Measurements from ENCODE around the gene C17orf113.

Gene C17orf113

GRCh38 chr17:42072323-42073187, 22.2 kb upstream of the C17orf113 start:
- no peak for DNase-seq (ENCODE audit: low read depth in 2 of 2)

- DNase-seq (ENCODE audit: low read depth in 2 of 2): no peak
These were observed 21.4 kb upstream of the C17orf113 start for GRCh38 chr17:42071810-42072209.

GRCh38 chr17:42068979-42069378, 18.6 kb upstream of the C17orf113 start:
- DNase-seq (ENCODE audit: low read depth in 2 of 2): no peak

GRCh38 chr17:42067371-42068091, 17.1 kb upstream of the C17orf113 start:
- DNase-seq (ENCODE audit: low read depth in 2 of 2): peak; percentile 63 to 69

GRCh38 chr17:42065201-42065600, 14.8 kb upstream of the C17orf113 start:
- no peak for DNase-seq (ENCODE audit: low read depth in 2 of 2)

- no peak for DNase-seq (ENCODE audit: low read depth in 2 of 2)
These were observed 12.3 kb upstream of the C17orf113 start for GRCh38 chr17:42062681-42063080.

GRCh38 chr17:42061646-42062487, 11.5 kb upstream of the C17orf113 start:
- DNase-seq (ENCODE audit: low read depth in 2 of 2): no peak

- DNase-seq (ENCODE audit: low read depth in 2 of 2): no peak
These were observed 9.8 kb upstream of the C17orf113 start for GRCh38 chr17:42060231-42060630.

- DNase-seq (ENCODE audit: low read depth in 2 of 2): no peak
These were observed 9.4 kb upstream of the C17orf113 start for GRCh38 chr17:42059815-42060214.

- no peak for DNase-seq (ENCODE audit: low read depth in 2 of 2)
These were observed 7.7 kb upstream of the C17orf113 start for GRCh38 chr17:42058063-42058462.

GRCh38 chr17:42056635-42057034, 6.2 kb upstream of the C17orf113 start:
- no peak for DNase-seq (ENCODE audit: low read depth in 2 of 2)

- no peak for DNase-seq (ENCODE audit: low read depth in 2 of 2)
These were observed 5.1 kb upstream of the C17orf113 start for GRCh38 chr17:42055496-42055895.

GRCh38 chr17:42055027-42055426, 4.6 kb upstream of the C17orf113 start:
- DNase-seq (ENCODE audit: low read depth in 2 of 2): no peak

GRCh38 chr17:42053731-42054500, 3.5 kb upstream of the C17orf113 start:
- DNase-seq (ENCODE audit: low read depth in 2 of 2): no peak

GRCh38 chr17:42052346-42052877, 2.0 kb upstream of the C17orf113 start:
- DNase-seq (ENCODE audit: low read depth in 2 of 2): no peak

GRCh38 chr17:42051645-42052044, 1.2 kb upstream of the C17orf113 start:
- no peak for DNase-seq (ENCODE audit: low read depth in 2 of 2)

- DNase-seq (ENCODE audit: low read depth in 2 of 2): no peak
These were observed 606 bp upstream of the C17orf113 start for GRCh38 chr17:42051013-42051400.

GRCh38 chr17:42049834-42050392, 488 bp downstream of the C17orf113 start:
- no peak for DNase-seq (ENCODE audit: low read depth in 2 of 2)

GRCh38 chr17:42047343-42047742, 3.1 kb downstream of the C17orf113 start:
- DNase-seq (ENCODE audit: low read depth in 2 of 2): no peak

GRCh38 chr17:42045719-42046118, 4.7 kb downstream of the C17orf113 start:
- no peak for DNase-seq (ENCODE audit: low read depth in 2 of 2)

Measured in stimulated activated CD4-positive, alpha-beta T cell treated with anti-CD3 and anti-CD28 coated beads, Interleukin-1b, Interleukin-23, amount 100 ng/mL, for 4 hours (primary cell).